ENCODE data around the gene BCL2. TPM values are rescaled to one million over a fixed set of nuclear protein-coding genes. Genes with fewer than 3 reads are reported as not detected.
A peak's percentile ranks its signal among the peaks of the same experiment; 100 is the strongest.

Gene BCL2
- total RNA-seq, 4 donors from 2014 or later: 16.1 to 61.1 (median 36.9) TPM

DNA sequence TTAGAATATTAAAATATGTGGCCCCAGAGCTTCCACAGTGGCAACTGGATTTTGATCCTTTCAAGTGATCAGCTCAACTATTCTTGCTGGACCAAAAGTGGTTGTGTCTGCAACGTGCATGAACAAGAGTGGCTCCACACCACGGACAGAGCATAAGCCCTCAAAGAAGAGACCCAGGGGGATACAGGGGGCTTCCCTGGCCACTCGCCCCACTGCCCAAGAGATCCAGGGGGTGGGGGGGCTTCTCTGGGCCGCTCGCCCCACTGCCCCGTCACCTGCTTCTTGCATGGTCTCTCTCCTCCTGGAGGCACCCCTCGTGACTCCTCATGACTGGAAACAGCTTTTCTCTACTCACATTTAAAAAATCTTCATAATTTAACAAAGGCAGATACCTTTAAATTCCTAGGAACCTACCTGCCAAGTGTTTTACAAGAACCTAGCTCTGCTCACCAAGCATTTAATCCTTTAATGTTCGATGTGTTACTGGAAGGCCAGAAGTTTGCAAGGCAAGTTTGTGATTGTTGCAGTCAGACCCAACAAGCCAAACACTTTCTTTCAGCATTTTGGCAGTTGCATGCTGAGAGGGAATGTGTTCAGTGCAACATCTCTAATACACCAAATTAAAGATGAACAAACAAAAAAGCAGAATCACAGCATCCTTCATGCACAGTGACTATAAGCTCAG is 174.3 kb downstream of the BCL2 start:
- Histone ChIP-seq H3K27me3 (no peaks in the 10 kb centered on the region), H3K27ac (peak overlapping the region; percentile 85 to 86), H3K4me1 (peaks cover 0 to 19% of the 10 kb centered on the region in 2 donors), H3K4me3 (no peak overlapping the region), H3K36me3 (no peaks in the 10 kb centered on the region), H3K9me3 (no peaks in the 10 kb centered on the region)
- no peak for DNase-seq
- TF ChIP-seq, protein P1, sequence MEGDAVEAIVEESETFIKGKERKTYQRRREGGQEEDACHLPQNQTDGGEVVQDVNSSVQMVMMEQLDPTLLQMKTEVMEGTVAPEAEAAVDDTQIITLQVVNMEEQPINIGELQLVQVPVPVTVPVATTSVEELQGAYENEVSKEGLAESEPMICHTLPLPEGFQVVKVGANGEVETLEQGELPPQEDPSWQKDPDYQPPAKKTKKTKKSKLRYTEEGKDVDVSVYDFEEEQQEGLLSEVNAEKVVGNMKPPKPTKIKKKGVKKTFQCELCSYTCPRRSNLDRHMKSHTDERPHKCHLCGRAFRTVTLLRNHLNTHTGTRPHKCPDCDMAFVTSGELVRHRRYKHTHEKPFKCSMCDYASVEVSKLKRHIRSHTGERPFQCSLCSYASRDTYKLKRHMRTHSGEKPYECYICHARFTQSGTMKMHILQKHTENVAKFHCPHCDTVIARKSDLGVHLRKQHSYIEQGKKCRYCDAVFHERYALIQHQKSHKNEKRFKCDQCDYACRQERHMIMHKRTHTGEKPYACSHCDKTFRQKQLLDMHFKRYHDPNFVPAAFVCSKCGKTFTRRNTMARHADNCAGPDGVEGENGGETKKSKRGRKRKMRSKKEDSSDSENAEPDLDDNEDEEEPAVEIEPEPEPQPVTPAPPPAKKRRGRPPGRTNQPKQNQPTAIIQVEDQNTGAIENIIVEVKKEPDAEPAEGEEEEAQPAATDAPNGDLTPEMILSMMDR (IDR thresholded peaks at IDR 0.05): no peak
- TF ChIP-seq POLR2A (IDR thresholded peaks at IDR 0.05): no peak
- intact Hi-C loops (cut with DNase I; ENCODE audit: low total_unique reads): no loop called here

DNA sequence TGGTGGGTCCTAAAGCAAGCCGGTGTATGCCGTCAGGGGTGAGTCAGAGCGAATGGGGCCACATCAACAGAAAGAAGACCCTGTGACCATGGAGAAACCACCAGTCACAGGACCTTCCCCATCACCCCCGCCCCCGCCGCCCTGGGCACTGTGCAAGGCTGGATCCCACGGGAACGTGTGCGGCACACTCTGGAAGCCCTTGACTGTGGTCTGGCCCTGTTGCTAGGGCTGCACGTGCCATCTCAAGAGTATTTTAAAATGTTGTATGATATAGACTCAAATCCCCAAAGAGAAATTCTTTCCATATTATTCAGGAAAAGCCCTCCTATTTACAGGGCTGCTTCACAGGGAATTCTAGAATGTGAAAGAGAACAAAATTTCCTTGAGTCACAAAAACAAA is 174.8 kb downstream of the BCL2 start:
- Histone ChIP-seq H3K9me3 (no peaks in the 10 kb centered on the region), H3K4me3 (no peak overlapping the region), H3K36me3 (no peaks in the 10 kb centered on the region), H3K27me3 (no peaks in the 10 kb centered on the region), H3K4me1 (peaks cover 0 to 19% of the 10 kb centered on the region in 2 donors), H3K27ac (peak overlapping the region; percentile 85 to 86)
- no peak for DNase-seq
- intact Hi-C loops (cut with DNase I; ENCODE audit: low total_unique reads): no loop called here
- TF ChIP-seq POLR2A (IDR thresholded peaks at IDR 0.05): no peak
- TF ChIP-seq, protein P1 (IDR thresholded peaks at IDR 0.05): no peak

DNA sequence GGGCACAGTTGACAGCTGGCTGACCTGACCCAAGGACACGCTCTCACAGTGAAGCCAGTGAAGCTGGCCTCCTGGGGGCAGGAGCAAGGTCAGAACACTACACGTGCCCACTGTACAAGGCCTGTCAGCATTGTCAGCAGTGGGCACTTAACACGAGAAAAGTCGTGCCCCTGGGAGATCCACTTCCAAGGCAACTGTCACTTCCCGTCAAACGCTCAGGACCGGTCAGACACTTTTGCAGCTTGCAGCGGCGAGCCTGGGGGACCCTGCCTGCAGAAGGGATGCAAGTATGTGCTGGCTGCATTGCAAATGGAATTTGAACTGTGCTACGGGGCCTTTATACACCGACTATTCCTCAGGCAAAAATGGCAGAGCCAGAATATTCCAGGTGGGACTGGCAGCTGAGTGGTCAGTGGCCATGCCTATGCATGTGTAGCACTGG is 176.2 kb downstream of the BCL2 start:
- no peaks in the 10 kb centered on the region for H3K9me3 ChIP-seq
- intact Hi-C loops (cut with DNase I; ENCODE audit: low total_unique reads): no loop called here
- TF ChIP-seq, protein P1 (IDR thresholded peaks at IDR 0.05): no peak
- no peak for TF ChIP-seq POLR2A (IDR thresholded peaks at IDR 0.05)
- peak overlapping the region; percentile 66 to 79 for H3K27ac ChIP-seq
- no peaks in the 10 kb centered on the region for H3K27me3 ChIP-seq
- H3K4me1 ChIP-seq: peaks cover 0 to 25% of the 10 kb centered on the region in 2 donors
- no peak for DNase-seq
- H3K4me3 ChIP-seq: no peak overlapping the region
- H3K36me3 ChIP-seq: no peaks in the 10 kb centered on the region

DNA sequence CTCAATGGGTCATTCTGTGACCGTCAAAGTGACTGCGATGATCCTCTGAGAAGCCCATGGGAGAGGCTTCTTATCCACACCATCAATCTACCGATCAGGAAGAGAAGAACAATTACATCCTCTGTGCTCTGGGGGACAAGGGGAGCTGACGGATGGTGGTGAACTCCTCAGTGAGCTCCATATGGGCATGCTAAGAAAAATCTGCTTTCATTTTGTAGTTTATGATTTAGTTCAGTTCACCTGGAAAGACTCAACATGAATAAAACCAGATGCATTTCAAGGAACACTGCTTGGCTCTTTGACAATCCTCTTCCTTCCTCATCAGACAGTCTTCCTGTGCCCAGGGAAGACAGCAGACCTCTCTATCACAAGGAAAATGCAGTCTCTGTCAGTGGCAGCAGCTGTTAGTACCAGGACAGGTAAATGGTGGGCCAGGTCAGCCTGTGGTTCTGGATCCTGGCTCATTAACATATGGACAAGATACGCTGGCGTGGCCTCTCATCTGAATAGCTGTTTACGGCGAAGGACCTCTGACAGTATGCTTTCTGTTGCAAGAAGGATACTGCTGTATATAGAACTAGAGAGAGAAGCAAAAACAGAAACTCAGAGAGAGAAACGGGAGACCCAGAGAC is 176.9 kb downstream of the BCL2 start:
- H3K4me1 ChIP-seq: peaks cover 0 to 25% of the 10 kb centered on the region in 2 donors
- no peak overlapping the region for H3K4me3 ChIP-seq
- H3K36me3 ChIP-seq: no peaks in the 10 kb centered on the region
- no peak for DNase-seq
- intact Hi-C loops (cut with DNase I; ENCODE audit: low total_unique reads): no loop called here
- H3K27me3 ChIP-seq: no peaks in the 10 kb centered on the region
- H3K9me3 ChIP-seq: no peaks in the 10 kb centered on the region
- H3K27ac ChIP-seq: peak overlapping the region; percentile 66 to 79
- TF ChIP-seq POLR2A (IDR thresholded peaks at IDR 0.05): no peak

DNA sequence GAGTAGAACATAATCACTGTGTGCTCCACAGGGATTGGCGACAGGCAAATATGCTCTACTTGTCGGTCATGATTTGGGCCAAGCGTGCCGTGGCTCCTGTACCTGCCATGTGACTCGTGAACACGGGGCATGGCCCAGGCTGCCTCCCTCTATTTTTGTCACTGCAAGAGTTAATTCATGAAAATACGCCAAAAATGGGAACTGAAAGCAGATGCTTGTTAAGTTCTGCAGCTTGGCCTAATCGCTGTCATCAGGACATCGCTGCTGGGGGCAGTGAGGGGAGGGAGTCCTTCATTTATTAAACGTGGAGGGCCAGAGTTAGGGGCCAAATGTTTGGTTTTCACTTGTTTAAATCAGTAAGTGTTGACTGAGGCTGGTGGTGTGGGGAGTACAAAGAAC is 177.8 kb downstream of the BCL2 start:
- peak overlapping the region; percentile 66 to 79 for H3K27ac ChIP-seq
- TF ChIP-seq, protein P1 (IDR thresholded peaks at IDR 0.05): no peak
- no peak for TF ChIP-seq POLR2A (IDR thresholded peaks at IDR 0.05)
- H3K4me3 ChIP-seq: no peak overlapping the region
- peaks cover 0 to 25% of the 10 kb centered on the region in 2 donors for H3K4me1 ChIP-seq
- intact Hi-C loops (cut with DNase I; ENCODE audit: low total_unique reads): no loop called here
- H3K36me3 ChIP-seq: no peaks in the 10 kb centered on the region
- H3K9me3 ChIP-seq: no peaks in the 10 kb centered on the region
- no peaks in the 10 kb centered on the region for H3K27me3 ChIP-seq
- DNase-seq: no peak
